Skeletal muscle cell (primary cell): ENCODE data around the gene FMNL2.

ENCODE experiments used
- DNase-seq: peaks from one replicate; pipeline ENCODE4 v3.0.0-alpha.2; 2010; ENCODE audit warnings: low read depth
- H3K4me3 ChIP-seq: 2 replicates; pipeline ENCODE4 v1.5.1; 2011; ENCODE audit warnings: low read depth, mild to moderate bottlenecking, control low read depth, low read length, moderate library complexity

Gene FMNL2

GRCh38 chr2:152395103-152395502, 60.1 kb downstream of the FMNL2 start:
- no peak overlapping the region for H3K4me3 ChIP-seq
- DNase-seq: no peak

GRCh38 chr2:152395572-152395971, 60.6 kb downstream of the FMNL2 start:
- DNase-seq: no peak
- H3K4me3 ChIP-seq: no peak overlapping the region

GRCh38 chr2:152396051-152396511, 61.1 kb downstream of the FMNL2 start:
- H3K4me3 ChIP-seq: no peak overlapping the region
- DNase-seq: no peak

- no peak for DNase-seq
- H3K4me3 ChIP-seq: no peak overlapping the region
Observed at GRCh38 chr2:152396763-152397162, 61.8 kb downstream of the FMNL2 start.

GRCh38 chr2:152399003-152399402, 64.0 kb downstream of the FMNL2 start:
- no peak for DNase-seq
- H3K4me3 ChIP-seq: no peak overlapping the region

GRCh38 chr2:152400607-152401214, 65.7 kb downstream of the FMNL2 start:
- no peak for DNase-seq
- no peak overlapping the region for H3K4me3 ChIP-seq

GRCh38 chr2:152402780-152403759, 68.1 kb downstream of the FMNL2 start:
- no peak overlapping the region for H3K4me3 ChIP-seq
- no peak for DNase-seq

- no peak overlapping the region for H3K4me3 ChIP-seq
- DNase-seq: no peak
Observed at GRCh38 chr2:152405206-152406118, 70.5 kb downstream of the FMNL2 start.

GRCh38 chr2:152406119-152406835, 71.3 kb downstream of the FMNL2 start:
- DNase-seq: no peak
- H3K4me3 ChIP-seq: no peak overlapping the region

- H3K4me3 ChIP-seq: no peak overlapping the region
- DNase-seq: no peak
Observed at GRCh38 chr2:152406836-152407161, 71.8 kb downstream of the FMNL2 start.

- DNase-seq: no peak
- no peak overlapping the region for H3K4me3 ChIP-seq
Observed at GRCh38 chr2:152407204-152407721, 72.3 kb downstream of the FMNL2 start.

GRCh38 chr2:152407806-152408205, 72.8 kb downstream of the FMNL2 start:
- DNase-seq: no peak
- no peak overlapping the region for H3K4me3 ChIP-seq

- no peak for DNase-seq
- H3K4me3 ChIP-seq: no peak overlapping the region
Observed at GRCh38 chr2:152408254-152408653, 73.3 kb downstream of the FMNL2 start.

- no peak overlapping the region for H3K4me3 ChIP-seq
- DNase-seq: no peak
Observed at GRCh38 chr2:152409386-152410164, 74.6 kb downstream of the FMNL2 start.

- H3K4me3 ChIP-seq: no peak overlapping the region
Observed at GRCh38 chr2:152410165-152410597, 75.2 kb downstream of the FMNL2 start.

GRCh38 chr2:152411154-152411553, 76.2 kb downstream of the FMNL2 start:
- H3K4me3 ChIP-seq: no peak overlapping the region
- DNase-seq: no peak

More at GRCh38 chr2:152410165-152410597, 75.2 kb downstream of the FMNL2 start:
- DNase-seq: peak; percentile 48

GRCh38 chr2:152413228-152414030, 78.5 kb downstream of the FMNL2 start:
- DNase-seq: no peak

More at GRCh38 chr2:152413228-152414030, 78.5 kb downstream of the FMNL2 start:
- no peak overlapping the region for H3K4me3 ChIP-seq
